ENCODE data around the gene POLR3H. TPM values are rescaled to one million over a fixed set of nuclear protein-coding genes. Genes with fewer than 3 reads are reported as not detected.
A peak's percentile ranks its signal among the peaks of the same experiment; 100 is the strongest.

Gene POLR3H
- total and polyA plus RNA-seq, 10 of the 15 experiments (the other 5 are each of a cell fraction or from before 2014, with no cell fraction given), result 3.5 to 62.7 (median 24.6) TPM

GRCh38 chr22:41587347-41587723, 43.1 kb upstream of the POLR3H start:
- DNase-seq (ENCODE audit: low read depth, low spot score) (no peak), FAIRE-seq (no peak), ATAC-seq (no peak)
- ChIA-PET POLR2A (interaction anchor here (0.6 to 3.3 kb wide), 3 partner anchors 17 to 36 kb away, joined by 3 to 74 read pairs (median 3); partner anchors contain the start of genes DESI1 and XRCC6), CTCF (interaction anchor here (0.9 to 4.9 kb wide), 3 partner anchors 11 to 184 kb away, joined by 3 to 29 read pairs (median 3); partner anchors contain the start of gene POLR3H), SMC1A (ENCODE audit: uncharacterized antibody, unreplicated experiment) (interaction anchor here (0.6 kb wide), 1 partner anchor 20 kb away, joined by 3 read pairs; no protein-coding TSS in a partner anchor), RAD21 (ENCODE audit: unreplicated experiment) (no interaction called here)
- TF ChIP-seq RELA (IDR thresholded peaks at IDR 0.05; ENCODE audit: borderline replicate concordance, partially characterized antibody), result no peak
- TF ChIP-seq, protein P1, sequence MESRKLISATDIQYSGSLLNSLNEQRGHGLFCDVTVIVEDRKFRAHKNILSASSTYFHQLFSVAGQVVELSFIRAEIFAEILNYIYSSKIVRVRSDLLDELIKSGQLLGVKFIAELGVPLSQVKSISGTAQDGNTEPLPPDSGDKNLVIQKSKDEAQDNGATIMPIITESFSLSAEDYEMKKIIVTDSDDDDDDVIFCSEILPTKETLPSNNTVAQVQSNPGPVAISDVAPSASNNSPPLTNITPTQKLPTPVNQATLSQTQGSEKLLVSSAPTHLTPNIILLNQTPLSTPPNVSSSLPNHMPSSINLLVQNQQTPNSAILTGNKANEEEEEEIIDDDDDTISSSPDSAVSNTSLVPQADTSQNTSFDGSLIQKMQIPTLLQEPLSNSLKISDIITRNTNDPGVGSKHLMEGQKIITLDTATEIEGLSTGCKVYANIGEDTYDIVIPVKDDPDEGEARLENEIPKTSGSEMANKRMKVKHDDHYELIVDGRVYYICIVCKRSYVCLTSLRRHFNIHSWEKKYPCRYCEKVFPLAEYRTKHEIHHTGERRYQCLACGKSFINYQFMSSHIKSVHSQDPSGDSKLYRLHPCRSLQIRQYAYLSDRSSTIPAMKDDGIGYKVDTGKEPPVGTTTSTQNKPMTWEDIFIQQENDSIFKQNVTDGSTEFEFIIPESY (IDR thresholded peaks at IDR 0.05), result peak; percentile 48; the same call in 1 of the 2 replicates
- TF ChIP-seq, protein P2, sequence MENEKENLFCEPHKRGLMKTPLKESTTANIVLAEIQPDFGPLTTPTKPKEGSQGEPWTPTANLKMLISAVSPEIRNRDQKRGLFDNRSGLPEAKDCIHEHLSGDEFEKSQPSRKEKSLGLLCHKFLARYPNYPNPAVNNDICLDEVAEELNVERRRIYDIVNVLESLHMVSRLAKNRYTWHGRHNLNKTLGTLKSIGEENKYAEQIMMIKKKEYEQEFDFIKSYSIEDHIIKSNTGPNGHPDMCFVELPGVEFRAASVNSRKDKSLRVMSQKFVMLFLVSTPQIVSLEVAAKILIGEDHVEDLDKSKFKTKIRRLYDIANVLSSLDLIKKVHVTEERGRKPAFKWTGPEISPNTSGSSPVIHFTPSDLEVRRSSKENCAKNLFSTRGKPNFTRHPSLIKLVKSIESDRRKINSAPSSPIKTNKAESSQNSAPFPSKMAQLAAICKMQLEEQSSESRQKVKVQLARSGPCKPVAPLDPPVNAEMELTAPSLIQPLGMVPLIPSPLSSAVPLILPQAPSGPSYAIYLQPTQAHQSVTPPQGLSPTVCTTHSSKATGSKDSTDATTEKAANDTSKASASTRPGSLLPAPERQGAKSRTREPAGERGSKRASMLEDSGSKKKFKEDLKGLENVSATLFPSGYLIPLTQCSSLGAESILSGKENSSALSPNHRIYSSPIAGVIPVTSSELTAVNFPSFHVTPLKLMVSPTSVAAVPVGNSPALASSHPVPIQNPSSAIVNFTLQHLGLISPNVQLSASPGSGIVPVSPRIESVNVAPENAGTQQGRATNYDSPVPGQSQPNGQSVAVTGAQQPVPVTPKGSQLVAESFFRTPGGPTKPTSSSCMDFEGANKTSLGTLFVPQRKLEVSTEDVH (IDR thresholded peaks at IDR 0.05; ENCODE audit: low read depth, partially characterized antibody), result no peak
- Histone ChIP-seq H3K27me3 (replicated peaks in 1 of 2; ENCODE audit: control insufficient read depth in 2 of 2, insufficient read depth in 2 of 2, low read length in 1 of 2) (no peaks in the 10 kb centered on the region), H3K9me3 (replicated peaks; ENCODE audit: control insufficient read depth, insufficient read depth, low read length) (no peaks in the 10 kb centered on the region), H3K36me3 (ENCODE audit: control insufficient read depth in 2 of 2, insufficient read depth in 2 of 2, low read length in 1 of 2) (no peaks in the 10 kb centered on the region), H3K4me1 (ENCODE audit: control insufficient read depth, insufficient read depth, low read length) (peaks cover 3% of the 10 kb centered on the region; the same call in 1 of the 2 replicates), H4K20me1 (ENCODE audit: control insufficient read depth, insufficient read depth) (no peaks in the 10 kb centered on the region), H3K27ac (ENCODE audit: control insufficient read depth, insufficient read depth) (no peak overlapping the region), H3K4me3 (no peak overlapping the region), H3K79me2 (ENCODE audit: control insufficient read depth, insufficient read depth, low read length) (peaks cover 3% of the 10 kb centered on the region), H2AFZ (ENCODE audit: control insufficient read depth, low read depth, low read length) (no peak overlapping the region), H3K9ac (ENCODE audit: control insufficient read depth, insufficient read depth, low read length) (no peak overlapping the region), H3K4me2 (ENCODE audit: control insufficient read depth, insufficient read depth) (no peak overlapping the region)
- in situ Hi-C loops (cut with MboI), result no loop called here
- WGBS (ENCODE audit: insufficient coverage, insufficient replicate concordance, low lambda C conversion rate, missing lambda C conversion rate), result 95% methylated on average over 6 of the region's 7 CpGs
- intact Hi-C loops (cut with micrococcal nuclease; ENCODE audit: unreplicated experiment), result no loop called here
- no TSS peak for BruUV-seq (replicated peaks)

Data from GM12878 (cell line).